Islet precursor cell (in vitro differentiated cells): ENCODE measurements around the gene AUTS2.
"Not testable (repeated sequence)": the region's sequence is repeated elsewhere in the genome, so short reads cannot be mapped to it uniquely, and the experiment has no call there.

Experiments
- DNase-seq: peaks from one replicate; pipeline ENCODE4 v3.0.0-alpha.2; 2018

Gene AUTS2

DNA sequence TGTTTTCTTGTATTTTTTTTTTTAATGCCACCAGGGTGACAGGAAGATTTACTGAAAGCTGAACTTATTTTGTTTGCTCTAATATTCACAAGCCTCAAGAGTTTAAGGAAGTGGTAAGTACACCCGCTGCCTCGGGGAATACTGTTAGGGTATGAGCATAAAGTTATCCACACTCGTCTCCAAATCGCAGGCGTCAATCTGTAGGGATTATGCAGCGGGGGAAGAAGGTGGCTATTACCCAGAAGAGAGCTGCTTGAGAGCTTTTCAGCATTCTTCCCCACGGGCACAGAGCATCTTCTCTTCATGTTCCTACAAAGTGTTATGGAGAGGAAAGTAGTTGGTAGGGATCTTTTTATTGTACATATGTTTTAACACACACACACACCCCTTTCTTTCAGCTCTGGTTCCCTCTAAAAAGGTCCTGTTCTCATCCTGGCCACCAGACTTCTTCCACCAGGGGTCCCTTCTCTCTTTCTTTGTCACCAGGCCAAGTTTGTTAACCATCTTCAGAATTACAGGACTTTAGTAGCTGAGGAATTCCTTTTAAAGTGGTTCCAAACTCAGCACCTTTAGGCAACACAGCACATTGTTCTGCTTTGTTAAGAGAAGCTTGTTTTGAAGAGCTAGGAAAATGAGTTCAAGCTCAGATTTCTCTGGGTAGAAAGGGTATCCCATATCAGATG, 1122.1 kb downstream of the AUTS2 start:
- no peak for DNase-seq

DNA sequence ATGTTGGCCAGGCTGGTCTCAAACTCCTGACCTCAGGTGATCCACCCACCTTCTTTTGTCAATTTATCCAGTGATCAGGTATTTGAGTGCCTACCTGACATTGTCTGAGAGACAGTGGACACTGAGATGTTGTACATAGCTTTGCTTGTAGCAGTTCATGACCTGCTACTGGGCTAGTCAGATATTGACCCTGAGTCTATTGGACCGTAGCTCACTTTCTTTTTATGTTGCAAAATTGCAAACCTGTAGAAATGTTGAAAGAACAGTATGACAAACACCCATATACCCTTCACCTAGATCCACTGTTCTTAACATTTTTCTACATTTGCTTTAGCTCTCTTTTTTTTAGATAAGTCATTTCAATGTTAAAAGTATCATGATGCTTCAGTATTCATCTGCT, 1123.2 kb downstream of the AUTS2 start:
- no peak for DNase-seq

DNA sequence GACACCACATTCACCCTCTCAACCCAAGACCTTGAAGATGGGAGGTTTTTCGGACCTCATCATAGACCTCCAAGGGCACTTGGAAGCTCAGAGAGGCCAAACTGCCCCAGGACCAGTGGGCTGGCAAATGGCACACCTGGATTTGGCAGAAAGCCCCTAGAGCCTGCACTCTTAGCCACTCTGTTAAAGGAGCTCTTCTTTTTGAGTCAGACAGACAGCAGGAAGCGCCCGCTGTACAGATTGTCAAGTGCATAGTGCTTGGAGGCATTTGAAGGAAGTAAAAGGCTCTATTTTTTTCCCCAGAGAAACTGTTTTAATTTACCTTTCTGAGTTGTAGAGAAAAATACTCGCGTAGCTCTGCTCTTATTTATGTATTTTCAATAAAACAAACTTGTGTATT, 1125.1 kb downstream of the AUTS2 start:
- DNase-seq: no peak

DNA sequence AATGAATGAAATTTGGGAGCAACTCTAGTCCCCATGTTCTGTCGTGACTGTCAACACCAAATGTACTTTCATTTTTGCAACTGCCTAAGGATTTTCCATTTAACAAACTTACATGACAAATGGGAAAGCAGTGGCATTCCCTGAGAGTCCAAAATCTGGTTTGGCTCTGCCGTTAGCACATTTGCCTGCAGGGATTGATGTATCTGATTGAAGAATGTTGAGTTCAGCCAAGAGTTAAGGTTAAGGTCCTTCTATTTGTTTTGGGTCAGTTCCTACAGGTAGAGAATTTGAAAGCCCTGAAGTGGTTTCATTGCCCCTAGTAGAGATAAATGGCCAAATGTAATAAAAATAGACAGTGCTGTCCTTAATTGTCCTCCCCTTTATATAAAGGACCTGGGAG, 1127.2 kb downstream of the AUTS2 start:
- no peak for DNase-seq

DNA sequence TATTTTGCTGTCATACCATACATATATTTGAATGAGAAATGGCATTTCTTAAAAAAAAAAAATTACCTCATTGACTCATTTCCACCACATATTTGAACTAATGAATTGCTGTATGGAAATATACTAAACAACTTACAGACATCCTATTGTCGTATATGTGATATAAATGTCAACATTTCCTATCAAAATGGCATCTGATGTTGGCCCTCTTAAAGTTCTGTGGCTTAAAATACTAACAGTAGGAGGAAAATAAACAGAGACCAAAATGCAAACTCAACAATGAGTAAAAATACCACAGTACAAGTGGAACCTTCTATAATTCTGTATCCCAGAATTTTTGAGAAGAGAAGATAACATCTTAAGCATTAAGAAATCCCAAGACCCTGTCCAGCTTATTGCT, 1128.0 kb downstream of the AUTS2 start:
- no peak for DNase-seq

DNA sequence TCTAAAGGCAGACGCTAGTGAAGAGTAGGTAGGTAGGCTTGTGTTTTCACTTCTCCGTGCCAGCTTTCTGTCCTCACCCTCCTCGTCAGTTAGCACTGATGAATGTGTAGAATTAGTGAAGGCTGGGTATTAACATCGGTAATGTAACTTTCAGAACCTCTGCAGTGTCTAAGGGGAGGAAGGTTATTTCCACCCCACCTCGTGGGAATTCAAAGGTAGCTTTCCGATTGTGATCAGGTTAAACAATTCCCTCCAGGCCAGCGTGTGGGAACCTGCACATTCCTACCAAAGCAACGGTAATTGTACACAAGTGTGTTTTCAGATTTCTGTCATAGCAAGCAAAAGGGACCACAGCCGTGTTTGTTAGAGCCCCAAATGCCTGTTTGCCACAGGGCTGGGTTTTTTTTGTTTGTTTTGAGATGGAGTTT, 1128.7 kb downstream of the AUTS2 start:
- no peak for DNase-seq

DNA sequence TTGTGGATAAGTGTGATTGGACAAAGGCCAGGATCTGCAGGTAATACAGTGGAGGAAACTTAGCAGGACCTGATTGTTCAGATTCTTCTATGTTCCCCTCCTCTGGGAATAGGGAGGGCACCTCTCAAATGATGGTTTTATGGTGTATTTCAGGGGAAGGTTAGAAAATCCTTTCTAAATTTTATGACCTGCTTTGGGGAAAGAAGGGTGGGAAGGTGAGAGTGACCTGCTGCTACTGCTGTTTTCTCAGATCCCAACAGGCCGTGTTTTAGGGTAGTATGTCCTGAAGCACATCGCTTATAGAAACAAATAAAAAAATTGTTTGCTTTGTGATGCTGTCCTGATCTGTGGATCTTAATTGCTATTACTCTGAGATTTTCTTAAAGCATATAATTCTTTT, 1129.6 kb downstream of the AUTS2 start:
- DNase-seq: no peak

DNA sequence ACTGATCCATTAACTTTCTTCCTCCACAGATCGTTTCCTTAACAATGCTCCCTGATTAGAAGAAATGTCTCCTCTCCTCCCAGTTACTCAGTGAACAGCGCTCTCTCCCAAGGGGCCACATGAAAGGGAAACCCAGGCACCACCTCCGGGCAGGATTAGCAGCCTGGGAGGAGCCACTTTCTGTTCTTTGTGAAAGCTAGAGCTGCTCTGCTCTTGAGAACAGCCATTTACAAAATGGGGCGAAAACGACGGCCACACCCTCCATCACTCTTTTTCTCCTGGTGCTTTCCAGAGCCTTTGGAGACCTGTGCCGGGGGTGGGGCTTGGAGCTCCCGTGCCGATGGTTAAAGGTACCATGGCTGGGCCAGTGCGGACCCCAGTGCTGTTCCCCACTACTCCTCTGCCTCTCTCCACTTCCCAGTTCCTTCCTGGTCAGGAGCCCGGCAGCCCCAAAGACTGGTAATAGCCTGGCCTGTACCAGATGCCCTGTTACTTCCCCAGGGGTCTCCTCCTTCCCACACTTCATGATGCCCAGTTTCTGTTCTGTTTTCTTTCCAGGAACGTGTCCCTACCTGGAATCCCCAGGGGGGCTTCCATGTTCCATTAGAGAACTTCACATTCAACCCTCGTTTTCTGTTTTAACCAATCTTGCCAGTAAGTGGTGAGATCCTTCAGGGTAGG, 1130.7 kb downstream of the AUTS2 start:
- peak; percentile 94 for DNase-seq

DNA sequence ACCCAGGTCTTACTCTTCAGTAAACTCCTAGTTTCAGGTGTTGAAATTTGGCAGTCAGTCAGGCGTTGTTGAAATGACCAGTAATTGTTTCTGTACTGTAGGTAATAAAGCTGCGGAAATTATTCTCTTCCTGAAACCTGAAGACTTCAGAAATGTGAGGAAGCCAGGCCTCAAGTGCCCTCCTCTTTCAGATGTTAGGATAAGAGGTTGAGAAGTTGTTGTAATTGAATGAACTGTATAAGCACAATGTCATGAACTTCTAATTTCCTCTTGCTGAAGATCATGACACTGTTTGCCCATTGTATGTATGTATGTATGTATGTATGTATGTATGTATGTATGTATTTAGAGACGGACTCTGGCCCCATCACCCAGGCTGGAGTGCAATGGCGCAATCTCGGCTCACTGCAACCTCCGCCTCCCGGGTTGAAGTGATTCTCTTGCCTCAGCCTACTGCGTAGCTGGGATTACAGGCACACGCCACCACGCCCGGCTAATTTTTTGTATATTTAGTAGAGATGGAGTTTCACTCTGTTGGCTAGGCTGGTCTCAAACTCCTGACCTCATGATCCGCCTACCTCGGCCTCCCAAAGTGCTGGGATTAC, 1131.4 kb downstream of the AUTS2 start:
- not testable (repeated sequence) for DNase-seq

DNA sequence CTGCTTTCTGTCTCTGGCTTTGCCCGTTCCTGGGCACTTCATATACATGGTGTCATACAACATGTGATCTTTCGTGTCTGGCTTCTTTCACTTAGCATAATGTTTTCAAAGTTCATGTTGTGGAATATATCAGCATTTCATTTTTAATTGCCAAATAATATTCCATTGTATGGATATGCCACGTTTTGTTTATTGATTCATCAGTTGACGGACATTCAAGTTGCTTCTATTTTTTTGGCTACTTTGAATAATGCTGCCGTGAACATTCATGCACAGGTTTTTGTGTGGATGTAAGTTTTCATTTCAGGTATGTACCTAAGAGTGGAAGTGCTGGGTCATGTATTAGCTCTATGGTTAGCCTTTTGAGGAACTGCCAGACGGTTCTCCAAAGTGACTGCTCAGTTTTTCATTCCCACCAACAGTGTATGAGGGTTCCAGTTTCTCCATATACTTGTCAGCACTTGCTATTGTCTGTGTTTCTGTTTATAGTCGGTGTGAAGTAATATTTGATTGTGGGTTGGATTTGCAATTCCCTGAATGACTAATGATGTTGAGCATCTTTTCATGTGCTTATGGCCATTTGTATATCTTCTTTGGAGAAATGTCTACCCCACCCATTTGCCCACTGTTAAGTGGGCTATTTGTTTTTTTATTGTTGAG, 1132.3 kb downstream of the AUTS2 start:
- no peak for DNase-seq

DNA sequence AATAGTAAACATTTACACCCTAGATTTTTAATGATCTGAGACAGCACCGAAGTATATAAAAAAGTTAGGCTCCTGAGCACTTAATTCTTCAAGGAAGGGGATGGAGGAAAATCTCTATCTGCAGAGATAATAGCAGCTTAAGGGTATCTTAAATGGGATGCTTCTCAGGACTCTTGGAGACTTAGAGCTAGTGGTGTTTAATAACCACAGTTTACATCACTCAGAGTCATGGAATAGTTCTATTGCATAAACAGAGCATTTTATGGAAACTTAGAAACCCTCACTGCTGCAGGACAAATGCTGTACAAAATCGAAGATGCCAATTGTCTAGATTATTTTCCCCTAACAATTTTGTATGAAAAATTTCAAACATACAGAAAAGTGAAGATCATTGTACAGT, 1134.8 kb downstream of the AUTS2 start:
- no peak for DNase-seq

DNA sequence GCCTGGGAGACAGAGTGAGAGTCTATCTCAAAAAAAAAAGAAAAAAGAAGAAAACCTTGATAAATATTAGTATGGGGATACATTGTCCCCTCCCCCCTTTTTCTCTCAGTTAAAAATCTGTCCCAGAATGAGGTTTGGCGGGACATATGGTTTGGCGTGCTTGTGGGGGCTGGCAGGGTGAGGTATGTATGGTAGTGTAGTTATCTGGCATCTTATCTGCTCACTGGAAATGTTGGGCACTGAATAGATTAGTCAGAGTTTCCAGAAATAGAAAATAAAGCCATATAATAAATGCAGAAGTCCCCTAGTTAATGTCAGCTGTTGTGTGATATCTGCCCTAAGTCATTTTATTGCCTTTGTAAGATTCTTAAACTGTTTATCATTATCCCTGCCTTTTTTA, 1136.1 kb downstream of the AUTS2 start:
- no peak for DNase-seq

DNA sequence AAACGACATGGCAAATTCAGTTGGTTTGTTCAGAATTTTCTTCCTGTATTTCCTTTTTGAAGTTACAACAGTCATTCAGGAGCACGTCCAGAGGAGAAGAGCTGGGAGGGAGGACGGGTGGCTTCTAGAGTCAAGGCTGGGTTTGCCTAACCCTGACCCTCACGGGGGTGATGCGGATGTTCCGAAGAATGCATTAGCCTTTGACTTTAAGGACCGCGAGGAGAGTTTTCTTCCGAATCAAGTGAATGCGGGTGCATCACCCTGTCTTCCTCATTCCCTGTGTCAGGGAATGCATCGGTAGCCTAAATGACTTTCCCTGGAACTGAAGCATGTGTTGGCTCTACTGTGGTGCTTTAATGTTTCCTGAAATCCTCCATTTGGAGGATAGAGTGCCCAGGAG, 1137.0 kb downstream of the AUTS2 start:
- no peak for DNase-seq

DNA sequence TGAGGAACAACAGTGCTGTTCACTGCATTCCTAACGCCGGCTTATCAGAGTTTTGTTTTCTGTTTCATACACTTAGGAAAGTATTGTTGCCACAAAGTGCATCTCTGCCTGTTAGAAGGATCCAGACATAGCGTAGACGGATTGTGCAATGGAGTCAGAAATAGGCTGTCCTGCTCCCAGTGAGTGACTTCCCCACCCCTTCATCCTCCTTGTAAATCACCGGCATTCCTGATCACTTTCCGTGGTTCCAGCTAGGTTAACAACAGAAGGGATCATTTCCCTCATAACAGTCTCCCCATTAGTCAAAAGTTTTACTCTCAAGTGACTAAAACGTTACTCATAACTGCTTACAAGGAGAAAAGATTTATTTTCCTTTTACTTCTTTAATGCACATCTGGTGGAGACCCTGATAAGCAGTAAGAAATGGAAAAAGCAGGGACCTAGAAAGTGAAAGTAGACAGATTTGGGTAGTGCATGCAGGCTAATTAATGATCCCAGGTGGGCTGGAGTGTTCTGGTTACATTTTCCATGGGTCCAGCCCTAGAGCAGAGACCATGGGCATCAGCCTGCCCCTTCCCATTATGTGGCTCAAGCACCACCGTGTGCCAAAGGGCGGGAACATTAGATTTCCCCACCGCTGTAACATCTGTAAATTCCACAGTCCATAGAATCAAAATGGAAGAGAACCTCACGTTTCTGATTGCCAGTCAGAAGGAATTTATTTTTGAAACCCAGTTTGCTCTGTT, 1138.6 kb downstream of the AUTS2 start:
- peak; percentile 62 for DNase-seq

DNA sequence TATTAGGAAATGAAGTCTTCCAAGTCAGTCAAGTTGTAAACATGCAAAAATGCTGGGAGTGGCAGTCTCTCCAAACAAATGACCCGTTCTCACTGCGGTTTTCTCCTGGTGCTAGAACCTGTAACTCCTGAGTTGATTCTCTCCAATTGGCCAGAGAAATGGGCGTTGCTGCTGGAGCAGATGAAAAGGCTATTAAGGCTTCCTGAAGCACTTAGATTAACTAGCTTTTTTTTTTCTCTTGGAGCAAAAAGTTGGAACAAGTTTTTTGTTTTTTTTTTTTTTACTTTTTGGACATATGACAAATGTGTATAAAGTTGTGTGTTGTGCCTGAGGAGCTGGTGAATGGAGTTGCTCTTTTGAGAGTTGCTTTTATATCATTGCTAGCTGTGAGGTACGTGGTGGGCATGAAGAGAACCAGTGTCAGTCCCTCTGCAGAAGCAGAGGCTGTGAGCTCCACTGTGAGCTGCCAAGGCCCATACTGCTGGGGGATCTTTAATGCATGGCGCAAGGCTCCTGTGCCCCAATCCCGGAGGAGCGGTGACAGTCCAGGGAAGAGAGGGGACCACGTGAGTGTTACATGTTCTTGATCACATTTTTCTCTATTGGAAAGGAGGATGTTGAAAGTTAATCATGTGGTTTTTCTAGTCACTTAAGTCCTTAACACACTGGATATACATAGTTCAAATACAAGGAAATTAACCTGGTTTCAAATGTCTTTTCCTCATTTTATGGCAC, 1140.0 kb downstream of the AUTS2 start:
- DNase-seq: peak; percentile 70

DNA sequence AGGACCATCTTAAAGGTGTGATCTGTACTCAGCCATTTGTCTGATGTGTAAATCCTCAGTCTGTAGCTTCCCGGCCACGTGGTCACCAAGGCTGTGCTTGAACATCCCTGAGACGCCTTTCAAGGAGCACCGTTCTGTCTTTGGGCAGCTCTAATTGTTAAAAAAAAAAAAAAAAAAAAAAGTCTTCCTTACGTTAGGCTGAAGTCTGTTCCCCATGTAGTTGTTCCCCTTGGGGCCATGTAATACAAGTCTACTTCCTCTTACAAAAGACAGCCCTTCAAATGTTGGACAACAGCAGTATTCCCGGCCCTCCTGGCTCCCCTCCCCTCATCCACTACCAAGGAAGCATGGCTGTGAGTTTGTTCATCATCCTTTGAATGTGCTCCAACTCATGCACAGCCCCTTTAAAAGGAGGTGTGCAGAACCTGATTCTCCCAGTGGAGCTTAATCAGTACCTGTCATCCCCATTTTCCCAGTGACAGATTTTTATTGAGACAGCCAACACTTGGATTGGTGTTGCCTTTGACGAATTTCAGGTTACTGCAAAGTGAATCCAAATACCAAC, 1141.5 kb downstream of the AUTS2 start:
- no peak for DNase-seq

DNA sequence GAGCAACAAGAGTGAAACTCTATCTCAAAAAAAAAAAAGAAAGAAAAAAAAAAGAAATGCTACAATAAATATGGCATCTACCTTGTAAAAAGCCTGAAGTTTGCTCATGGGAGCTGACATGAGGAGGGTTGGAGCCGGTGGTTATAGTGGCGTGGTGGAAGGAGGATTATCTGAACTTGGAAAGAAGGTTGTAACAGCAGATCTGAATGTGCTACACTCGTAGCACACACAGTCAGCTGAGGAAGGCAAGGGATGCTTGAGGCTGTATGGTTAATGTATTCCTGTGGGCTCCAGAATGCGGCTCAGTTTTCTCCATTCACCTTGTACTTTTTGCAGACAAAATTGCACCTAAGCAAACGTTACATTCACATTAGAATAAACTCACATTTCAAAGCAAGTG, 1143.4 kb downstream of the AUTS2 start:
- no peak for DNase-seq

DNA sequence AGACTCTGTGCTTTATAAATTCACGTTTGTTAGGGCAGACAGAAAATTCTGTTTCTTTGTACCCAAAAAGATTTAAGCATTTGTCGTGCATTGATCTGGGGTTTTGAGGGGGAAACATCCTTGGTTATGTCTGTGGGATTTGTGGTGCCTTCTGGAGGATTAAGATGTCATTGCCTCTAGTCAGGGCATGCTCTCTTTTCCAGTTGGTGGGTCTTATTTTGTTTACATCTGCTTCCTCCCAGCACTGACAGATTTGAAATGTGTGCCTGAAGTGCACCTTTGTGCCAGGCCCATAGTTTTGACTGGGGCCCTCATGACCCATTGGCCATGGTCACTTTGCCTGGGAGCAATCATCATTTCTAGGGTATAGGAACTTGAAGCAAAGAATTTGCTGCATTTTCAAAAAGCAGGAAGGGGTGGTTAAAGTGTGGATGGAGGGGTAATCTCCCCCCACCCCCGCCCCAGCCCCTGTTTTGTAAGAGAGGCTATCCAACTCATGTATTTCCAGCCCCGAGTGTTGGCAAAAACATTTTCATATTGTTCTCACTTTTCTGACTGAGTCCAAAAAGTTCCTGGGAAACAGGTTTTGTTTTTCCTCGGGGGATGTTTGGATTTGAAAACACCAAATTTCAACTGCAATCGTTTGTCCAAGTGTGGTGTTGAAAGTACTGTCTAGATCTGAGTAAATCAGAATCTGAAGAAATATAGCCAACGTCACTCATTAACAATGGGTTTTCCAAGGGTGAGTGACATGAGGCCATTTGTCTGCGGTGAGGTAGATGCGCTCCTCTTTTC, 1145.5 kb downstream of the AUTS2 start:
- DNase-seq: no peak

DNA sequence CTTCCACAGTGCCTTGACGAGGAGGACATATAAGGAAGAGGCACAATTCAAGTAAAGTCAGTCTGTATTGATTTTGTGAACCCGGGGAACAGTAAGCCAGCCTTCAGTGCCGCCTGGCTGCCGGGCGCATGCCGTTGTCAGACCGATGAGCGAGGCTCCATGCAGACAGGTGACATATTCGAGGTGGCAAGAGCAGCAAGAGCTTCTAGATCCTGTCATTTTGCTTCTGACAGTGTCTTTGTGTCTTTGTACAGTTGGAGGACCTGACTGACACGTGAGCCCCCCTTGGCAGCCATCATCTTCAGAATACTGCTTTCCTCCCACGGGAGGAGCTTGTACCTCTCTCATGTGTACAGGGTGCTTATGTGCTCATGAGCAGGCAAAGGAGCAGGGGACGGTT, 1146.2 kb downstream of the AUTS2 start:
- DNase-seq: no peak

DNA sequence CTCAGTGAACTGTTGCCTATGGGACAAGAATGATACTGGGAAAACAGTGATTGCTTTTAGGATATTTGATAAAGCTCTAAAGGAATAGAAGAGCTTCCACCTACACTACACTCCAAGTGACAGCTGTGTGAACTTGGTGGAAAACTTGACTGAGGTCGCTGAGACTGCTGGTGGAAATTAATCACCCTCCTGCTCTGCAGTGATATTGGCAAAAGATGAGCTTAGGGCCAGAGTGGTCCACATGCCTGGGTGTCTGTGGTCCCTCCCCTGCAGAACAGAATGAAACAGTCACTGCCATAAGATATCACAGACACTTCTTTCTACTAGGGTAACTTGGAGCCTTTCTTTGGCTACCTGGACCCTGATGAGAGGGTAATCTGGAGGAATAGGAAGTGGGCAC, 1151.6 kb downstream of the AUTS2 start:
- no peak for DNase-seq

DNA sequence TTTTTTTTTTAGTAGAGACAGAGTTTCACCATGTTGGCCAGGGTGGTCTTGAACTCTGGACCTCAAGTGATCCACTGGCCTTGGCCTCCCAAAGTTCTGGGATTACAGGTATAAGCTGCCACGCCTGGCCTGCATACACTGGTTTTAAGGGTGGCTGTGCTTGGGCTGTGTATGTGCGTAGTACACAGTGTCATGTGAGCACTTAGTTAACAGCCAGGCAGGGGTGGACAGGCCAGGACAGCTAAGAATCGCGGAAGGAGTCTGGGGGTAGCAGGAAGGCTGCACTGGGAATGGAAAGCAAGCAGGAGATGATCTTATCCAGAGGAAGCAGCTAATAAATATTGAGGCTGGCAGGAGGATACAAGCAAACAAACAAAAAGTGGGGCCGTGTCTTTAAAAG, 1153.6 kb downstream of the AUTS2 start:
- DNase-seq: no peak
